Measurements from ENCODE around the gene KLK15.

The KLK15 gene

GRCh38 chr19:50823389-50824042, 9.9 kb downstream of the KLK15 start, which contains the start of gene KLK1:
Gene KLK1 (minus strand): TSS chr19:50823787. CDS start chr19:50823748, 39 bp downstream.
- no peak within 1 kb of the TSS for H3K9ac ChIP-seq (ENCODE audit: low read length)
- H3K79me2 ChIP-seq (ENCODE audit: insufficient read depth, low read length), result no peaks in the 10 kb centered on the region
- H3K4me1 ChIP-seq (ENCODE audit: insufficient read depth, low read length, severe bottlenecking), result peaks cover 12% of the 10 kb centered on the region
- H3K9me3 ChIP-seq (ENCODE audit: low read length), result no peaks in the 10 kb centered on the region
- H4K20me1 ChIP-seq (ENCODE audit: insufficient read depth, low read length), result no peaks in the 10 kb centered on the region
- no peak within 1 kb of the TSS for H3K4me3 ChIP-seq (ENCODE audit: low read depth, low read length, poor library complexity, severe bottlenecking)
- H3K27ac ChIP-seq (ENCODE audit: low read depth, low read length, poor library complexity, severe bottlenecking), result no peak within 1 kb of the TSS
- H3K36me3 ChIP-seq (ENCODE audit: insufficient read depth, low read length), result no peaks in the 10 kb centered on the region
- no peaks in the 10 kb centered on the region for H3K9me2 ChIP-seq (ENCODE audit: low read depth, low read length)
- no peak within 1 kb of the TSS for H3K4me2 ChIP-seq (ENCODE audit: low read length)
- TF ChIP-seq EZH2 (IDR thresholded peaks at IDR 0.05; ENCODE audit: borderline replicate concordance, low read length), result no peak
- TF ChIP-seq CTCF (IDR thresholded peaks at IDR 0.05; ENCODE audit: low read length), result no peak
- peaks cover 4% of the 10 kb centered on the region; the same call in 1 of the 2 replicates for H3K27me3 ChIP-seq (ENCODE audit: insufficient read depth, low read length)
- no peak within 1 kb of the TSS for H2AFZ ChIP-seq (ENCODE audit: low read length)
- H3F3A ChIP-seq (ENCODE audit: insufficient read depth, low read length), result no peaks in the 10 kb centered on the region

GRCh38 chr19:50822661-50823208, 10.6 kb downstream of the KLK15 start:
- Histone ChIP-seq H3K79me2 (ENCODE audit: insufficient read depth, low read length) (no peaks in the 10 kb centered on the region), H3K27me3 (ENCODE audit: insufficient read depth, low read length) (peaks cover 5% of the 10 kb centered on the region; the same call in 1 of the 2 replicates)

GRCh38 chr19:50821622-50822021, 11.8 kb downstream of the KLK15 start:
- Histone ChIP-seq H3K79me2 (ENCODE audit: insufficient read depth, low read length) (no peaks in the 10 kb centered on the region), H3K9ac (ENCODE audit: low read length) (no peak overlapping the region), H3K4me2 (ENCODE audit: low read length) (no peak overlapping the region), H3K27me3 (ENCODE audit: insufficient read depth, low read length) (peaks cover 5% of the 10 kb centered on the region; the same call in 1 of the 2 replicates), H3K9me2 (ENCODE audit: low read depth, low read length) (no peaks in the 10 kb centered on the region), H2AFZ (ENCODE audit: low read length) (no peak overlapping the region), H3K27ac (ENCODE audit: low read depth, low read length, poor library complexity, severe bottlenecking) (no peak overlapping the region), H3K9me3 (ENCODE audit: low read length) (no peaks in the 10 kb centered on the region), H3F3A (ENCODE audit: insufficient read depth, low read length) (no peaks in the 10 kb centered on the region), H3K4me1 (ENCODE audit: insufficient read depth, low read length, severe bottlenecking) (peaks cover 12% of the 10 kb centered on the region), H3K4me3 (ENCODE audit: low read depth, low read length, poor library complexity, severe bottlenecking) (no peak overlapping the region), H4K20me1 (ENCODE audit: insufficient read depth, low read length) (no peaks in the 10 kb centered on the region), H3K36me3 (ENCODE audit: insufficient read depth, low read length) (no peaks in the 10 kb centered on the region)
- TF ChIP-seq CTCF (IDR thresholded peaks at IDR 0.05; ENCODE audit: low read length) (no peak), EZH2 (IDR thresholded peaks at IDR 0.05; ENCODE audit: borderline replicate concordance, low read length) (no peak)

More at GRCh38 chr19:50822661-50823208, 10.6 kb downstream of the KLK15 start:
- H3K9me2 ChIP-seq (ENCODE audit: low read depth, low read length), result no peaks in the 10 kb centered on the region
- H3K4me1 ChIP-seq (ENCODE audit: insufficient read depth, low read length, severe bottlenecking), result peaks cover 12% of the 10 kb centered on the region
- H3K27ac ChIP-seq (ENCODE audit: low read depth, low read length, poor library complexity, severe bottlenecking), result no peak overlapping the region
- no peaks in the 10 kb centered on the region for H3K36me3 ChIP-seq (ENCODE audit: insufficient read depth, low read length)
- H3K9me3 ChIP-seq (ENCODE audit: low read length), result no peaks in the 10 kb centered on the region
- H3F3A ChIP-seq (ENCODE audit: insufficient read depth, low read length), result no peaks in the 10 kb centered on the region
- TF ChIP-seq EZH2 (IDR thresholded peaks at IDR 0.05; ENCODE audit: borderline replicate concordance, low read length) (no peak), CTCF (IDR thresholded peaks at IDR 0.05; ENCODE audit: low read length) (no peak)
- no peak overlapping the region for H3K4me2 ChIP-seq (ENCODE audit: low read length)
- no peak overlapping the region for H2AFZ ChIP-seq (ENCODE audit: low read length)
- H4K20me1 ChIP-seq (ENCODE audit: insufficient read depth, low read length), result no peaks in the 10 kb centered on the region
- no peak overlapping the region for H3K4me3 ChIP-seq (ENCODE audit: low read depth, low read length, poor library complexity, severe bottlenecking)
- H3K9ac ChIP-seq (ENCODE audit: low read length), result no peak overlapping the region
